Bronchial epithelial cell (primary cell): ENCODE data around the gene HSPA12A. TPM values are rescaled to one million over a fixed set of nuclear protein-coding genes. Genes with fewer than 3 reads are reported as not detected.

Source experiments
- DNase-seq: peaks from one replicate; pipeline ENCODE4 v3.0.0-alpha.2; 2010; ENCODE audit warnings: low read depth
- FAIRE-seq: peaks from 2 replicates; lab custom pipeline; 2011; peaks lifted over from hg19 to GRCh38; lab: Jason Lieb, UNC
- H3K27me3 ChIP-seq: 2 replicates; pipeline ENCODE4 v1.5.1; 2011; ENCODE audit warnings: low read length; ENCODE audit not compliant: control insufficient read depth, insufficient read depth
- H3K36me3 ChIP-seq: 2 replicates; pipeline ENCODE4 v1.5.1; 2011; ENCODE audit warnings: low read length; ENCODE audit not compliant: control insufficient read depth, insufficient read depth
- H3K4me3 ChIP-seq: 2 replicates; pipeline ENCODE4 v1.5.1; 2011; ENCODE audit warnings: mild to moderate bottlenecking, low read depth, low read length, control low read depth
- CTCF ChIP-seq: IDR thresholded peaks from 2 replicates; pipeline ENCODE4 v1.5.1; 2011; ENCODE audit warnings: mild to moderate bottlenecking, moderate library complexity, low read length, control low read depth, inconsistent platforms; ENCODE audit not compliant: insufficient read depth, severe bottlenecking
- total RNA-seq: library from RNA; depleted of rRNA; stranded (reverse); fragments of >200 nt; gene quantifications from 2 replicates; pipeline ENCODE4 v1.2.1, GENCODE V29; 2014

The HSPA12A gene
- total RNA-seq, 1 donor from 2014 or later: 0.79 TPM

- Histone ChIP-seq H3K4me3 (no peak overlapping the region), H3K27me3 (no peaks in the 10 kb centered on the region), H3K36me3 (no peaks in the 10 kb centered on the region)
- TF ChIP-seq CTCF: no peak
- FAIRE-seq (no peak), DNase-seq (no peak)
Measured at GRCh38 chr10:116665541-116666125, 76.7 kb downstream of the HSPA12A start.

GRCh38 chr10:116664631-116665030 lies 77.7 kb downstream of the HSPA12A start:
- TF ChIP-seq CTCF: no peak
- Histone ChIP-seq H3K27me3 (no peaks in the 10 kb centered on the region), H3K36me3 (no peaks in the 10 kb centered on the region), H3K4me3 (no peak overlapping the region)
- FAIRE-seq: no peak
- DNase-seq: no peak

GRCh38 chr10:116663342-116663741 lies 79.0 kb downstream of the HSPA12A start:
- no peak for FAIRE-seq
- H3K27me3 ChIP-seq: no peaks in the 10 kb centered on the region
- TF ChIP-seq CTCF: no peak

GRCh38 chr10:116660860-116661259 lies 81.5 kb downstream of the HSPA12A start:
- no peaks in the 10 kb centered on the region for H3K27me3 ChIP-seq
- H3K4me3 ChIP-seq: no peak overlapping the region
- DNase-seq (no peak), FAIRE-seq (no peak)
- TF ChIP-seq CTCF: no peak
- H3K36me3 ChIP-seq: no peaks in the 10 kb centered on the region

More at GRCh38 chr10:116663342-116663741, 79.0 kb downstream of the HSPA12A start:
- no peak overlapping the region for H3K4me3 ChIP-seq
- DNase-seq: no peak
- H3K36me3 ChIP-seq: no peaks in the 10 kb centered on the region

GRCh38 chr10:116659049-116659670 lies 83.2 kb downstream of the HSPA12A start:
- FAIRE-seq: no peak
- Histone ChIP-seq H3K27me3 (no peaks in the 10 kb centered on the region), H3K36me3 (no peaks in the 10 kb centered on the region), H3K4me3 (no peak overlapping the region)
- no peak for TF ChIP-seq CTCF
- no peak for DNase-seq
